ENCODE data around the gene GNAQ.

DNA sequence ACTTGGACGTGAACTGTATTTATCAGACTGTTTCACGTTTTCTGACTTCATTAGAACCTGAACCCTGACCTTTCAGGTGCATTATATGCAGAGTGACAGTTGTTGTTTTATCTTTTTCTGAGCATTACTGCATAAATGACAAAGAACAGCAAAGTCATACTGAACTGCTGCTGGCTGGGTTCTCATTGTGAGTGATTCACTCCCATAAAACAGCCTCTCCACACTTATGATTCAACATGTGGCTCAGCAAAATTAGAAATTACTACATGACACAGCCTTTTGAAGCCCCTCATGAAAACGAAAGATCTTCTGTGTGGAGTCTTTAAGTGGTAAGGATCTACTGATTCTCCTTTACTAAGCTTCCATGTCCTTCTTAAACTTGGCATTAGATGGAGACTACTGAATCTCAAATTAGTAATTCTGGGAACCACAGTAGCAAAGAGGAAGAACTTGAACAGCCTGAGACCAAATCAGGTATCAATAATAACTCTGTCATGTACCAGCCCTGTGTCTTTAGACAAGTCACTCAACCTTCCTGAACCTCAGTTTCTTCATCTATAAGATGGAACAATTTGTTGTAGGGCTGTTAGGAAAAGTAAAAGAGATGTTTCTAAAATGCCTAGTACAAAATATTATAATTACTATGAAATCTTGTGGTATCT lies 211.2 kb downstream of the GNAQ start:
- TF ChIP-seq POLR2A (IDR thresholded peaks at IDR 0.05), result no peak
- TF ChIP-seq, protein P1, sequence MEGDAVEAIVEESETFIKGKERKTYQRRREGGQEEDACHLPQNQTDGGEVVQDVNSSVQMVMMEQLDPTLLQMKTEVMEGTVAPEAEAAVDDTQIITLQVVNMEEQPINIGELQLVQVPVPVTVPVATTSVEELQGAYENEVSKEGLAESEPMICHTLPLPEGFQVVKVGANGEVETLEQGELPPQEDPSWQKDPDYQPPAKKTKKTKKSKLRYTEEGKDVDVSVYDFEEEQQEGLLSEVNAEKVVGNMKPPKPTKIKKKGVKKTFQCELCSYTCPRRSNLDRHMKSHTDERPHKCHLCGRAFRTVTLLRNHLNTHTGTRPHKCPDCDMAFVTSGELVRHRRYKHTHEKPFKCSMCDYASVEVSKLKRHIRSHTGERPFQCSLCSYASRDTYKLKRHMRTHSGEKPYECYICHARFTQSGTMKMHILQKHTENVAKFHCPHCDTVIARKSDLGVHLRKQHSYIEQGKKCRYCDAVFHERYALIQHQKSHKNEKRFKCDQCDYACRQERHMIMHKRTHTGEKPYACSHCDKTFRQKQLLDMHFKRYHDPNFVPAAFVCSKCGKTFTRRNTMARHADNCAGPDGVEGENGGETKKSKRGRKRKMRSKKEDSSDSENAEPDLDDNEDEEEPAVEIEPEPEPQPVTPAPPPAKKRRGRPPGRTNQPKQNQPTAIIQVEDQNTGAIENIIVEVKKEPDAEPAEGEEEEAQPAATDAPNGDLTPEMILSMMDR (IDR thresholded peaks at IDR 0.05), result no peak
